Stimulated activated CD4-positive, alpha-beta T cell treated with anti-CD3 and anti-CD28 coated beads, Interleukin-4, amount 100 ng/mL, for 1 hour (primary cell): Measurements from ENCODE around the gene PLA2G12B.
"Not testable (repeated sequence)": the region's sequence is repeated elsewhere in the genome, so short reads cannot be mapped to it uniquely, and the experiment has no call there.

ENCODE experiments used
- DNase-seq: peaks from one replicate; pipeline ENCODE4 v3.0.0-alpha.2; 2020

The PLA2G12B gene

GRCh38 chr10:72932259-72933015, 22.2 kb downstream of the PLA2G12B start:
- DNase-seq: no peak

GRCh38 chr10:72930276-72930675, 24.3 kb downstream of the PLA2G12B start:
- DNase-seq: no peak

- no peak for DNase-seq
Measured at GRCh38 chr10:72928798-72929197, 25.8 kb downstream of the PLA2G12B start.

GRCh38 chr10:72927485-72927884, 27.1 kb downstream of the PLA2G12B start:
- DNase-seq: no peak

GRCh38 chr10:72925951-72926465, 28.6 kb downstream of the PLA2G12B start:
- DNase-seq: no peak

- no peak for DNase-seq
Measured at GRCh38 chr10:72924351-72924750, 30.3 kb downstream of the PLA2G12B start.

- not testable (repeated sequence) for DNase-seq
Measured at GRCh38 chr10:72921147-72921683, 33.4 kb downstream of the PLA2G12B start.

GRCh38 chr10:72918352-72918751, 36.3 kb downstream of the PLA2G12B start:
- no peak for DNase-seq

- not testable (repeated sequence) for DNase-seq
Measured at GRCh38 chr10:72917803-72918332, 36.7 kb downstream of the PLA2G12B start.

GRCh38 chr10:72917201-72917600, 37.4 kb downstream of the PLA2G12B start:
- not testable (repeated sequence) for DNase-seq

- no peak for DNase-seq
Measured at GRCh38 chr10:72913287-72913686, 41.3 kb downstream of the PLA2G12B start.

GRCh38 chr10:72912736-72913135, 41.9 kb downstream of the PLA2G12B start:
- DNase-seq: no peak

GRCh38 chr10:72911758-72912157, 42.8 kb downstream of the PLA2G12B start:
- no peak for DNase-seq

- no peak for DNase-seq
Measured at GRCh38 chr10:72910705-72911104, 43.9 kb downstream of the PLA2G12B start.

GRCh38 chr10:72906446-72906845, 48.2 kb downstream of the PLA2G12B start:
- DNase-seq: no peak

GRCh38 chr10:72904806-72905205, 49.8 kb downstream of the PLA2G12B start:
- no peak for DNase-seq

- DNase-seq: not testable (repeated sequence)
Measured at GRCh38 chr10:72903941-72904446, 50.6 kb downstream of the PLA2G12B start.

GRCh38 chr10:72899545-72899944, 55.1 kb downstream of the PLA2G12B start:
- no peak for DNase-seq

- no peak for DNase-seq
Measured at GRCh38 chr10:72898616-72899015, 56.0 kb downstream of the PLA2G12B start.

- no peak for DNase-seq
Measured at GRCh38 chr10:72895236-72895850, 59.3 kb downstream of the PLA2G12B start.

GRCh38 chr10:72893136-72893798, 61.3 kb downstream of the PLA2G12B start, which contains the start of gene OIT3:
OIT3 (plus strand) TSS chr10:72893739; CDS start chr10:72893799, 60 bp downstream.
- DNase-seq: no peak

GRCh38 chr10:72890086-72890485, 64.5 kb downstream of the PLA2G12B start:
- DNase-seq: no peak

- DNase-seq: no peak
Measured at GRCh38 chr10:72889391-72889831, 65.2 kb downstream of the PLA2G12B start.
